ENCODE data around the gene OSBPL1A.

OSBPL1A gene

GRCh38 chr18:24268784-24269550, 128.7 kb downstream of the OSBPL1A start:
- H3K9me3 ChIP-seq (ENCODE audit: insufficient read depth, low read depth, low read length) = no peaks in the 10 kb centered on the region
- no peak overlapping the region for H3K27ac ChIP-seq (ENCODE audit: low read depth, low read length)
- 84% methylated on average over 10 of the region's 10 CpGs for WGBS
- no peaks in the 10 kb centered on the region for H3K36me3 ChIP-seq (ENCODE audit: insufficient read depth, low read length)
- no peak overlapping the region for H3K4me3 ChIP-seq (ENCODE audit: low read length)
- peaks cover 41% of the 10 kb centered on the region for H3K4me1 ChIP-seq (ENCODE audit: insufficient read depth, low read length)
- H3K9ac ChIP-seq (ENCODE audit: low read depth, low read length) = no peak overlapping the region
- H3K27me3 ChIP-seq (ENCODE audit: insufficient read depth, low read length) = no peaks in the 10 kb centered on the region

GRCh38 chr18:24267878-24268277, 129.7 kb downstream of the OSBPL1A start:
- H3K4me1 ChIP-seq (ENCODE audit: insufficient read depth, low read length) = peaks cover 41% of the 10 kb centered on the region

DNA sequence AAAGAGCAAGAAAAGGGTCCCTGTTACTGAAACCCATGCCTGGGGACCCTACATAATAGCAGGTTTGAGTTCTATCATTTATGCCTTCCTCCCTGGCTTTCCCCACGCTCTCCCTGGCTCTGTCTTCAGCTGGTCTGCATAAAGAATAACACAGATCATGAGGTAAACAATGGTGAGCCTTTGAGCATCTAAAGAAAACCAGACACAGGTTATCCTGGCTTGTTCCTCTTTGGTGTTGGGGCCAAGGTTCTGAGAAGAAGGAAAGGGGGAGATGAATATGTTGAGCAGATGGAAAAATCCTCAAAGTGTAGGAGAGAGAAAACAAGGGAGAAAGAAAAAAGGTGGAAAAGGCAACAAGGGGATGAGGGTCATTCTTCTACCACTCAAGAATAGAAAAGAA, 131.5 kb downstream of the OSBPL1A start:
- H3K27me3 ChIP-seq (ENCODE audit: insufficient read depth, low read length) = no peaks in the 10 kb centered on the region
- H3K36me3 ChIP-seq (ENCODE audit: insufficient read depth, low read length) = no peaks in the 10 kb centered on the region
- 77% methylated on average over 1 of the region's 1 CpG for WGBS
- no peaks in the 10 kb centered on the region for H3K9me3 ChIP-seq (ENCODE audit: insufficient read depth, low read depth, low read length)
- H3K27ac ChIP-seq (ENCODE audit: low read depth, low read length) = peak overlapping the region; percentile 38; the same call in 1 of the 2 replicates
- H3K4me1 ChIP-seq (ENCODE audit: insufficient read depth, low read length) = peaks cover 37% of the 10 kb centered on the region
- H3K4me3 ChIP-seq (ENCODE audit: low read length) = no peak overlapping the region
- no peak overlapping the region for H3K9ac ChIP-seq (ENCODE audit: low read depth, low read length)

More at GRCh38 chr18:24267878-24268277, 129.7 kb downstream of the OSBPL1A start:
- Histone ChIP-seq H3K27me3 (ENCODE audit: insufficient read depth, low read length) (no peaks in the 10 kb centered on the region), H3K9ac (ENCODE audit: low read depth, low read length) (no peak overlapping the region), H3K27ac (ENCODE audit: low read depth, low read length) (no peak overlapping the region), H3K4me3 (ENCODE audit: low read length) (no peak overlapping the region), H3K36me3 (ENCODE audit: insufficient read depth, low read length) (no peaks in the 10 kb centered on the region), H3K9me3 (ENCODE audit: insufficient read depth, low read depth, low read length) (no peaks in the 10 kb centered on the region)
- 100% methylated on average over 1 of the region's 1 CpG for WGBS

GRCh38 chr18:24265502-24266064, 132.0 kb downstream of the OSBPL1A start:
- H3K27ac ChIP-seq (ENCODE audit: low read depth, low read length) = peak overlapping the region; percentile 38; the same call in 1 of the 2 replicates
- H3K27me3 ChIP-seq (ENCODE audit: insufficient read depth, low read length) = no peaks in the 10 kb centered on the region
- H3K4me1 ChIP-seq (ENCODE audit: insufficient read depth, low read length) = peaks cover 35% of the 10 kb centered on the region
- no peaks in the 10 kb centered on the region for H3K9me3 ChIP-seq (ENCODE audit: insufficient read depth, low read depth, low read length)
- no peaks in the 10 kb centered on the region for H3K36me3 ChIP-seq (ENCODE audit: insufficient read depth, low read length)
- 83% methylated on average over 4 of the region's 4 CpGs for WGBS
- H3K9ac ChIP-seq (ENCODE audit: low read depth, low read length) = no peak overlapping the region
- H3K4me3 ChIP-seq (ENCODE audit: low read length) = no peak overlapping the region

GRCh38 chr18:24263050-24263449, 134.6 kb downstream of the OSBPL1A start:
- Histone ChIP-seq H3K4me3 (ENCODE audit: low read length) (no peak overlapping the region), H3K9ac (ENCODE audit: low read depth, low read length) (no peak overlapping the region), H3K36me3 (ENCODE audit: insufficient read depth, low read length) (no peaks in the 10 kb centered on the region), H3K4me1 (ENCODE audit: insufficient read depth, low read length) (peaks cover 17% of the 10 kb centered on the region), H3K9me3 (ENCODE audit: insufficient read depth, low read depth, low read length) (no peaks in the 10 kb centered on the region), H3K27me3 (ENCODE audit: insufficient read depth, low read length) (no peaks in the 10 kb centered on the region), H3K27ac (ENCODE audit: low read depth, low read length) (no peak overlapping the region)
- 88% methylated on average over 1 of the region's 2 CpGs for WGBS

- Histone ChIP-seq H3K4me3 (ENCODE audit: low read length) (no peak overlapping the region), H3K27me3 (ENCODE audit: insufficient read depth, low read length) (no peaks in the 10 kb centered on the region), H3K27ac (ENCODE audit: low read depth, low read length) (no peak overlapping the region), H3K9me3 (ENCODE audit: insufficient read depth, low read depth, low read length) (0 out of 2 replicates have a peak, but pooled peaks cover under 1% of the 10 kb centered on the region), H3K4me1 (ENCODE audit: insufficient read depth, low read length) (peaks cover 17% of the 10 kb centered on the region), H3K36me3 (ENCODE audit: insufficient read depth, low read length) (no peaks in the 10 kb centered on the region), H3K9ac (ENCODE audit: low read depth, low read length) (no peak overlapping the region)
- WGBS = 98% methylated on average over 3 of the region's 4 CpGs
Observed at GRCh38 chr18:24262087-24262486, 135.5 kb downstream of the OSBPL1A start.

DNA sequence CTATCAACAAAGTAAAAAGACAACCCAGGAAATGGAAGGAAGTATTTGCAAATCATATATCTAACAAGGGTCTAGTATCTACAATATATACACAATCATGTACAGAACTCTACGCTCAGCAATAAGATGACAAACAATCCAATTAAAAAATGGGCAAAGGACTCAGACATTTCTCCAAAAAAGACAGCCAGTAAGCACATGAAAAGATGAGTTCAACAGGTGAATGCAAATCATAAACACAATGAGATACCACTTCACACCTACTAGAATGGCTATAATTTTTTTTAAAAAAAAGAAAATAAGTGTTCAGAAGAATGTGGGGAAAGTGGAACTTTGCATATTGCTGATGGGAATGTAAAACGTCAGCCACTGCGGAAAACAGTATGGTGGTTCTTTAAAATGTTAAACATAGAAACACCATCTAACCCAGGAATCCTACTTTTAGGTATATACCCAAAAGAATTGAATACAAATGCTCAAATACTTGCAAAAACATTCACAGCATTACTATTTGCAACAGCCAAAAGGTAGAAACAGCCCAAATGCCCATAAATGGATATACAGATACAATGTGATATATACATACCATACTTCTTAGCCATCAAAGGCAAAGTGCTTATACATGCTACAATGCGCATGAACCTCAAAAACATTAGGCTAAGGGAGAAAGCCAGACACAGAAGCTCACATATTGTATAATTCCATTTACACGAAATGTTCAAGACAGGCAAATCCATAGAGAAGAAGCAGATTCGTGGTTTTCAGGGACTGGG, 137.6 kb downstream of the OSBPL1A start:
- 96% methylated on average over 6 of the region's 6 CpGs for WGBS
- H3K27ac ChIP-seq (ENCODE audit: low read depth, low read length) = no peak overlapping the region
- H3K9me3 ChIP-seq (ENCODE audit: insufficient read depth, low read depth, low read length) = 0 out of 2 replicates have a peak, but pooled peaks cover 3% of the 10 kb centered on the region
- no peak overlapping the region for H3K4me3 ChIP-seq (ENCODE audit: low read length)
- no peaks in the 10 kb centered on the region for H3K36me3 ChIP-seq (ENCODE audit: insufficient read depth, low read length)
- peaks cover 4% of the 10 kb centered on the region; the same call in 1 of the 2 replicates for H3K4me1 ChIP-seq (ENCODE audit: insufficient read depth, low read length)
- H3K9ac ChIP-seq (ENCODE audit: low read depth, low read length) = no peak overlapping the region
- no peaks in the 10 kb centered on the region for H3K27me3 ChIP-seq (ENCODE audit: insufficient read depth, low read length)

GRCh38 chr18:24254071-24254470, 143.6 kb downstream of the OSBPL1A start:
- Histone ChIP-seq H3K36me3 (ENCODE audit: insufficient read depth, low read length) (peaks cover 4% of the 10 kb centered on the region; the same call in 1 of the 2 replicates), H3K4me3 (ENCODE audit: low read length) (no peak overlapping the region), H3K27ac (ENCODE audit: low read depth, low read length) (no peak overlapping the region), H3K9ac (ENCODE audit: low read depth, low read length) (no peak overlapping the region), H3K9me3 (ENCODE audit: insufficient read depth, low read depth, low read length) (0 out of 2 replicates have a peak, but pooled peaks cover 3% of the 10 kb centered on the region), H3K27me3 (ENCODE audit: insufficient read depth, low read length) (no peaks in the 10 kb centered on the region), H3K4me1 (ENCODE audit: insufficient read depth, low read length) (peaks cover 26% of the 10 kb centered on the region)
- 94% methylated on average over 1 of the region's 1 CpG for WGBS

- Histone ChIP-seq H3K9me3 (ENCODE audit: insufficient read depth, low read depth, low read length) (no peaks in the 10 kb centered on the region), H3K9ac (ENCODE audit: low read depth, low read length) (no peak overlapping the region), H3K4me3 (ENCODE audit: low read length) (no peak overlapping the region), H3K27ac (ENCODE audit: low read depth, low read length) (no peak overlapping the region), H3K4me1 (ENCODE audit: insufficient read depth, low read length) (peaks cover 20% of the 10 kb centered on the region), H3K27me3 (ENCODE audit: insufficient read depth, low read length) (no peaks in the 10 kb centered on the region), H3K36me3 (ENCODE audit: insufficient read depth, low read length) (peaks cover 4% of the 10 kb centered on the region; the same call in 1 of the 2 replicates)
- 96% methylated on average over 6 of the region's 6 CpGs for WGBS
Observed at GRCh38 chr18:24249716-24250115, 147.9 kb downstream of the OSBPL1A start.

DNA sequence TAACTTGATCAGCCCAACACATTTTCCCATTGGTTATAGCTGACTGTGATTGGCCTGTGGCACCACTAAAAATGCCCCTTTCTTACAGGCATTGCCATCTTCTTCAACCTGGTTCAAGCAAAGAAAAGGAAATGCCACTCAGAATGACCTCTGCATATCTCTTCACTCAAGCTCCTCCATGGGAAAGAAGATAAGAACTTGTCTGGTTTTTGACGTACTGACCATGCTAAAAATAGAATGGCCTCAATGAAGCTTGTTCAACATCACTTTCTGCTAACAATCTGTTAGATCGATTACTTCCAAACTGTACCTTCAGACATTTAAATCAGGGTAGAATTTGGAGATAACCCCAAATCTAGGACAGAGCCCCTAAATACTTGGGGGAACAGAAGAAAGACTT, 149.3 kb downstream of the OSBPL1A start:
- WGBS = 93% methylated on average over 2 of the region's 2 CpGs
- H3K9ac ChIP-seq (ENCODE audit: low read depth, low read length) = no peak overlapping the region
- no peaks in the 10 kb centered on the region for H3K27me3 ChIP-seq (ENCODE audit: insufficient read depth, low read length)
- H3K4me3 ChIP-seq (ENCODE audit: low read length) = no peak overlapping the region
- H3K36me3 ChIP-seq (ENCODE audit: insufficient read depth, low read length) = peaks cover 4% of the 10 kb centered on the region; the same call in 1 of the 2 replicates
- H3K9me3 ChIP-seq (ENCODE audit: insufficient read depth, low read depth, low read length) = no peaks in the 10 kb centered on the region
- peaks cover 9% of the 10 kb centered on the region for H3K4me1 ChIP-seq (ENCODE audit: insufficient read depth, low read length)
- H3K27ac ChIP-seq (ENCODE audit: low read depth, low read length) = no peak overlapping the region

- WGBS = 84% methylated on average over 1 of the region's 3 CpGs
- H3K9ac ChIP-seq (ENCODE audit: low read depth, low read length) = no peak overlapping the region
- peaks cover 2% of the 10 kb centered on the region; the same call in 1 of the 2 replicates for H3K36me3 ChIP-seq (ENCODE audit: insufficient read depth, low read length)
- H3K27ac ChIP-seq (ENCODE audit: low read depth, low read length) = no peak overlapping the region
- H3K9me3 ChIP-seq (ENCODE audit: insufficient read depth, low read depth, low read length) = no peaks in the 10 kb centered on the region
- no peaks in the 10 kb centered on the region for H3K4me1 ChIP-seq (ENCODE audit: insufficient read depth, low read length)
- H3K4me3 ChIP-seq (ENCODE audit: low read length) = no peak overlapping the region
- no peaks in the 10 kb centered on the region for H3K27me3 ChIP-seq (ENCODE audit: insufficient read depth, low read length)
Observed at GRCh38 chr18:24246143-24246542, 151.5 kb downstream of the OSBPL1A start.

Measured in HUES64 (cell line).